Measurements from ENCODE around the gene C13orf46. TPM values are rescaled to one million over a fixed set of nuclear protein-coding genes. Genes with fewer than 3 reads are reported as not detected.

C13orf46 gene
- polyA plus RNA-seq, 1 experiment, result 0.35 TPM

- Histone ChIP-seq H3K27me3 (ENCODE audit: control insufficient read depth, insufficient read depth, low read length) (no peaks in the 10 kb centered on the region), H3K4me3 (ENCODE audit: low read depth, low read length) (no peak overlapping the region), H3K27ac (ENCODE audit: low read depth, low read length) (no peak overlapping the region), H3K9me3 (ENCODE audit: control insufficient read depth, insufficient read depth, low read length) (peaks cover 19% of the 10 kb centered on the region; the same call in 1 of the 2 replicates)
- DNase-seq (ENCODE audit: low read depth, low spot score), result no peak
- TF ChIP-seq CTCF (IDR thresholded peaks at IDR 0.05; ENCODE audit: low read depth, low read length), result no peak
- CTCF ChIA-PET, result no interaction called here
- POLR2A ChIA-PET, result no interaction called here
Measured at GRCh38 chr13:113967729-113968462, 6.0 kb downstream of the C13orf46 start.

GRCh38 chr13:113967206-113967720 lies 6.6 kb downstream of the C13orf46 start:
- TF ChIP-seq CTCF (IDR thresholded peaks at IDR 0.05; ENCODE audit: low read depth, low read length), result no peak
- no peaks in the 10 kb centered on the region for H3K27me3 ChIP-seq (ENCODE audit: control insufficient read depth, insufficient read depth, low read length)
- DNase-seq (ENCODE audit: low read depth, low spot score), result no peak
- H3K9me3 ChIP-seq (ENCODE audit: control insufficient read depth, insufficient read depth, low read length), result peaks cover 25% of the 10 kb centered on the region; the same call in 1 of the 2 replicates
- ChIA-PET CTCF (no interaction called here), POLR2A (no interaction called here)
- no peak overlapping the region for H3K4me3 ChIP-seq (ENCODE audit: low read depth, low read length)
- H3K27ac ChIP-seq (ENCODE audit: low read depth, low read length), result no peak overlapping the region

- Histone ChIP-seq H3K27me3 (ENCODE audit: control insufficient read depth, insufficient read depth, low read length) (no peaks in the 10 kb centered on the region), H3K4me3 (ENCODE audit: low read depth, low read length) (no peak overlapping the region), H3K9me3 (ENCODE audit: control insufficient read depth, insufficient read depth, low read length) (peaks cover 26% of the 10 kb centered on the region), H3K27ac (ENCODE audit: low read depth, low read length) (no peak overlapping the region)
- ChIA-PET POLR2A (no interaction called here), CTCF (no interaction called here)
- DNase-seq (ENCODE audit: low read depth, low spot score), result no peak
- no peak for TF ChIP-seq CTCF (IDR thresholded peaks at IDR 0.05; ENCODE audit: low read depth, low read length)
Measured at GRCh38 chr13:113965968-113966884, 7.7 kb downstream of the C13orf46 start.

GRCh38 chr13:113965383-113965874 lies 8.4 kb downstream of the C13orf46 start:
- ChIA-PET CTCF (no interaction called here), POLR2A (no interaction called here)
- DNase-seq (ENCODE audit: low read depth, low spot score), result no peak
- Histone ChIP-seq H3K27me3 (ENCODE audit: control insufficient read depth, insufficient read depth, low read length) (no peaks in the 10 kb centered on the region), H3K9me3 (ENCODE audit: control insufficient read depth, insufficient read depth, low read length) (peaks cover 29% of the 10 kb centered on the region), H3K4me3 (ENCODE audit: low read depth, low read length) (no peak overlapping the region), H3K27ac (ENCODE audit: low read depth, low read length) (no peak overlapping the region)
- no peak for TF ChIP-seq CTCF (IDR thresholded peaks at IDR 0.05; ENCODE audit: low read depth, low read length)

All from AG04450 (cell line).